ENCODE measurements around the gene EMB.
"Not testable (repeated sequence)": the region's sequence is repeated elsewhere in the genome, so short reads cannot be mapped to it uniquely, and the experiment has no call there.

- TF ChIP-seq FOXK1 (CRISPR knock-in tag; IDR thresholded peaks at IDR 0.05); CTCF (IDR thresholded peaks at IDR 0.05); MAX (CRISPR knock-in tag; IDR thresholded peaks at IDR 0.05); ETV6 (CRISPR knock-in tag; IDR thresholded peaks at IDR 0.05); SMAD4 (CRISPR knock-in tag; IDR thresholded peaks at IDR 0.05); E2F4 (CRISPR knock-in tag; IDR thresholded peaks at IDR 0.05; ENCODE audit: borderline replicate concordance, low read depth); MYBL2 (CRISPR knock-in tag; IDR thresholded peaks at IDR 0.05); FOXP4 (CRISPR knock-in tag; IDR thresholded peaks at IDR 0.05); ERG (CRISPR knock-in tag; IDR thresholded peaks at IDR 0.05); CREB1 (CRISPR knock-in tag; IDR thresholded peaks at IDR 0.05): not testable (repeated sequence)
- TF ChIP-seq, protein P1, sequence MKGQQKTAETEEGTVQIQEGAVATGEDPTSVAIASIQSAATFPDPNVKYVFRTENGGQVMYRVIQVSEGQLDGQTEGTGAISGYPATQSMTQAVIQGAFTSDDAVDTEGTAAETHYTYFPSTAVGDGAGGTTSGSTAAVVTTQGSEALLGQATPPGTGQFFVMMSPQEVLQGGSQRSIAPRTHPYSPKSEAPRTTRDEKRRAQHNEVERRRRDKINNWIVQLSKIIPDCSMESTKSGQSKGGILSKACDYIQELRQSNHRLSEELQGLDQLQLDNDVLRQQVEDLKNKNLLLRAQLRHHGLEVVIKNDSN (CRISPR knock-in tag; IDR thresholded peaks at IDR 0.05) = not testable (repeated sequence)
Measured at GRCh38 chr5:50489491-50489890, 48.4 kb upstream of the EMB start.

Data from WTC11 (cell line).